AML-193 (cell line): ENCODE data around the gene OTOS.

Source experiments
- DNase-seq, 2 experiments: peaks; one replicate each; lab custom pipeline; 2025; lab: John Stamatoyannopoulos, UW

Gene OTOS

GRCh38 chr2:240167588-240167880, 27.1 kb upstream of the OTOS start:
- no peak for DNase-seq

- DNase-seq, result no peak
Observed at GRCh38 chr2:240166761-240167587, 26.5 kb upstream of the OTOS start.

- DNase-seq, result no peak
Observed at GRCh38 chr2:240166191-240166590, 25.7 kb upstream of the OTOS start.

- no peak for DNase-seq
Observed at GRCh38 chr2:240165661-240166060, 25.2 kb upstream of the OTOS start.

GRCh38 chr2:240165034-240165433, 24.6 kb upstream of the OTOS start:
- DNase-seq, result no peak

GRCh38 chr2:240164586-240164985, 24.1 kb upstream of the OTOS start:
- no peak for DNase-seq

GRCh38 chr2:240163844-240164574, 23.6 kb upstream of the OTOS start:
- no peak for DNase-seq

GRCh38 chr2:240162939-240163714, 22.7 kb upstream of the OTOS start:
- no peak for DNase-seq

GRCh38 chr2:240162531-240162930, 22.1 kb upstream of the OTOS start:
- DNase-seq, result no peak

GRCh38 chr2:240162032-240162431, 21.6 kb upstream of the OTOS start:
- DNase-seq, result no peak

GRCh38 chr2:240161087-240161750, 20.8 kb upstream of the OTOS start:
- DNase-seq, result no peak

GRCh38 chr2:240160291-240161086, 20.0 kb upstream of the OTOS start:
- DNase-seq, result no peak

GRCh38 chr2:240159251-240159839, 18.9 kb upstream of the OTOS start:
- no peak for DNase-seq

- no peak for DNase-seq
Observed at GRCh38 chr2:240157147-240157470, 16.7 kb upstream of the OTOS start.

- no peak for DNase-seq
Observed at GRCh38 chr2:240156435-240157146, 16.1 kb upstream of the OTOS start.

- DNase-seq, result no peak
Observed at GRCh38 chr2:240155745-240156390, 15.4 kb upstream of the OTOS start.

GRCh38 chr2:240155048-240155744, 14.7 kb upstream of the OTOS start:
- DNase-seq, result no peak

GRCh38 chr2:240154606-240155005, 14.1 kb upstream of the OTOS start:
- no peak for DNase-seq

GRCh38 chr2:240153418-240153817, 13.0 kb upstream of the OTOS start:
- DNase-seq, result no peak
